Hematopoietic multipotent progenitor cell treated with erythropoietin and hydrocortisone succinate and interleukin-3 and kit ligand, for 15 days (in vitro differentiated cells): ENCODE measurements around the gene CLDN6.

Source experiments
- DNase-seq: peaks from one replicate; pipeline ENCODE4 v3.0.0-alpha.2; 2015; ENCODE audit warnings: low spot score

CLDN6 gene

GRCh38 chr16:3013491-3013951, 4.5 kb downstream of the CLDN6 start:
- no peak for DNase-seq

DNA sequence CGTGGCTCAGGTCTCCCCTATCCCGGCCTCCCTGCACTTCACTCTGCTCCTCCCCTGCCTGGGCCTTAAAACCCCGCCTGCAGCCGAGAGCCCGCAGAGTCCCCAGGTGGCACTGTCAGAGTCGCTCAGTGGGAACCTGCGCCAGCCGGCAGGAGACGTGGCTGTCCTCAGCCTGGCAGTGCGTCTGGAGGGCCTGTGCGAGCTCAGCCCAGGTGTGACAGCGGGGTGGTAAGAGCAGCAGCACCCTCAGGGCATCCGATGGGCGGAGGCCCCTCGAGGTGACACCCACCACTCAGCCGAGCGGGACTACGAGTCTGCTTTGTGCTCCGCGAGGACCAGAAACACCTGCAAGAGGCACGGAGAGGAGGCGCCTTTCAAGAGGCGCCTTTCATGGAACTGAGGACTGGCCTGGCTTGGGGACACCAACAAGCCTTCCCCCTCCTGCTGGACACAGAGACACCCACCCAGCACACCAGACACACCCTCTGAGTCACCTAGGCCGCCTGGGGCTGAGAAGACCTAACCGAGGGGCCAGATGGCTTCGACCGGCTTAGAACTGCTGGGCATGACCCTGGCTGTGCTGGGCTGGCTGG, 5.1 kb downstream of the CLDN6 start, which contains the start of gene CLDN9:
CLDN9 (plus strand) TSS at position 96 of the 593 bp plus-strand sequence; CDS start at position 536, 440 bp downstream.
- no peak for DNase-seq

GRCh38 chr16:3012246-3012645, 5.7 kb downstream of the CLDN6 start:
- no peak for DNase-seq

- no peak for DNase-seq
Observed at GRCh38 chr16:3010510-3010909, 7.5 kb downstream of the CLDN6 start.

- DNase-seq = no peak
Observed at GRCh38 chr16:3009568-3010390, 8.2 kb downstream of the CLDN6 start.

DNA sequence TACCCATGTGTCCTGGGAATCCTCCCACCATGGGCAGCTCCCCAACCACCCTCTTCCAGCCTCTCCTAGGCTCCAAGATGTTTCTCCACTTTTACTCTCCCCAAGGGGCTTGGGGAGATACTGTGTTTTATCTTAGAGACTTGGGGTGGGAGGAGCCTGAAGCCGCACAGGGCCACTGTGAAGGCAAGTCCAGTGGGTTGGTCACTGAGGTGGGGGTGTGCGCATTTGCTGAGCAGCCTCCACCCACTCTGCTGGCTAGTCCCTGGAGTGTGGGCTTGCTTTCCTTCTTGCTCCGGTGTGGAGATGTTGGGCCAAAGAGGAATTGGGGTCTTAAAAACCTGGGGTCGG, 9.3 kb downstream of the CLDN6 start:
- DNase-seq = no peak

DNA sequence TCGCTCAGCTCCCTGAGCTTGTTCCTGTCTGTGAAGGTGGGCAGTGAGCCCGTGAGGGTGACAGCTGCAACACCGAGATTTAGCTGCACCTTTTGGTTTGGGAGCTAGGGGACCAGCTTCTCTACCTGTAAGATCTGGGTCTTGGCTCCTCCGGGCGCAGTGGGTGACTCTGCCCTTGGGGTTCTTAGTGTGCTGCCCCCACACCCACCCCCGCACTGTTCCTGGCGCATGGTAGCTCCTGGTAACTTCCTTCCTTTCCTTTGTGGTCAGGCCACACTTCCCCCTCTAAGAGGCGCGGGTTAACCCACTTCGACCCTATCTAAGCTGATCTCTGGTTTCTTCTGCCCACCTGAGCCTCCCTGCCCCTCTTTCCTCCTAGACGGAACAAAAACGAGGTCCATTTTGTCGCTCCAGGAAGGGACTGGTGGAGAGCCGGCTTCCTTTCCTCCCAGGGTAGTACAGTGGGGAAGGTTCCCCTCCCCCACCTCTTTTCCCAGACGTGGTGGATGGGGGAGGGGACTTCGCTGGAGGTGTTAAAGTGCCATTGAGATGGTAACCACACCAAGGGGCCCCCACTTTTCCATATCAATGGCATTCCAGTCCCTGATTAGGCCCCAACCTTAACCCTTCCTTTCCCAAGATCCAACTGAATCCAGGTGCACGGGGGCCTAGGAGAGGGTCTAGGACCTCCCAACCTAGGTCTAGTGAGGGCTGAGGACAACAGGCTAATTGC, 9.9 kb downstream of the CLDN6 start:
- no peak for DNase-seq

- no peak for DNase-seq
Observed at GRCh38 chr16:3007059-3007956, 10.7 kb downstream of the CLDN6 start.

DNA sequence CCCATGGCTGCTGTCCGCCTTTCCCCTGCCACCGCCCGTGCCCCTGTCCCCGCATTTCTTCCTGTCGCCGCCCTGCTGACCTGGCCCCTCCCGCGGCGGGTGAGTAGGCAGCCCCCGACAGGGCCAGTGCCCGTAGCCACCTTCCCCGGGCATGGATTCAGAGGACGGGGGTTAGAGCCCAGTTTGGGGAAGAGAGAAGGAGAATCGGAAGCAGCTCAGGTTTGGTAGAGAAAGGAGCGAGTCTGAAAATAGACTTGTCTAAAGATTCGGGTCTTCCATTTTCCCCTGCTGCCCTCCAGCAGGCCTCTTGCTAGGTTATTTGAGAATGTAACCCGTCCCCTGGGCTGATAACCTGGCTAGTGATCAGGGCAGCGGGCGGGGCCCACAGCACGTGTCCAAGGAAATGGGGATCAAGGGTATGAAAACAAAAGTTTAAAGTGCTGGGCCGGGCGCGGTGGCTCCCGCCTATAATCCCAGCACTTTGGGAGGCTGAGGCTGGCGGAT, 13.2 kb downstream of the CLDN6 start:
- peak; percentile 24 for DNase-seq

DNA sequence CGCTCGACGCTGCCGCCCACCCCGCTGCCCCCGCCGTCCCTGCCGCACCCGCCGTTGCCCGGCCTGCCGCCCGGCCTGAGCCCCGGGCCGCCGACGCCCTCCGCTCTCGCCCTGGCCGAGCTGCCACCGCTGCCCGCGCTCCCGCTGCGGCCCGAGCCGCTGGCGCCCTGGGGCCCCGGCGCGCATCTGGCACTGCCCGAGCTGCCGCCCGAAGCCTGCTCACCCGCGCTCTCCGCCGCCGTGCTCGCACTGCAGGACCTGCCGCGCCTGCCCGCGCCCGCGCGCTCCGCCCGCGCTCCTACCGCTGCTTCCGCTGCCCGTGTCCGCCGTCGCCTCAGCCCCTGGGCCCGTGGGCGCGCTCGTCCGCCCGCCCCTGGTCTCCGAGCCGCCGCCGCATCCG, 13.7 kb downstream of the CLDN6 start:
- peak; percentile 23 for DNase-seq

DNA sequence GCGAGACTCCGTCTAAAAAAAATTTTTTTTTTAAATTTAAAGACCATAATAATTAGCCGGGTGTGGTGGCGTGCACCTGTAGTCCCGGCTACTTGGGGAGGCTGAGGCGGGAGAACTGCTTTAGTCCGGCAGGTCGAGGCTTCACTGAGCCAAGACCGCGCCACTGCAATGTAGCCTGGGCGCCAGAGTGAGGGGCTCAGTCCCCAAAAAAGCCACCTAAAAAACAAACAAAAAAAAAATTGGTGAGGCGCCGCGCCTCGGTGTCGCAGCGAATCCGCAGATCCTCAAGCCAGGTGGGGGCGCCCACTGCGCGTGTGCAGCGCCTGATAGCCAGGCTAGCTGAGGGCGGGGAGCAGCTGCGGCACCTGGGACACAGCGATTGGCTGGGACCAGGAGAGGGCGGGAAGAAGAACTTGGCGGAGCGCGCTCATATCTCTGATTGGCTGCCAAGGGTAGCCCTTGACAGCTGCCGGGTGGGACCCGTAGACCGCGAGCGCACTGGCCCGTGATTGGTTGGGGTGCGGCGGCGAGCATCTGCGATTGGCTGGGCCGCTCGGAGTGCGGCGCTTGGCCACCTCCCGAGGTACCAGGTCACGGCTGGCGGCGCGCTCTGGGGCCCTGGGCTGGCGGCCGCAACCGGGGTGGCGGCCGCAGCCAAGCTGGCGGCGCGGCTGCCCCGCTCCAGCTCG, 14.3 kb downstream of the CLDN6 start:
- DNase-seq = peak; percentile 100

GRCh38 chr16:3001316-3001715, 16.7 kb downstream of the CLDN6 start:
- DNase-seq = no peak

GRCh38 chr16:3000540-3000939, 17.4 kb downstream of the CLDN6 start:
- DNase-seq = no peak

GRCh38 chr16:2999929-3000328, 18.1 kb downstream of the CLDN6 start:
- DNase-seq = no peak

DNA sequence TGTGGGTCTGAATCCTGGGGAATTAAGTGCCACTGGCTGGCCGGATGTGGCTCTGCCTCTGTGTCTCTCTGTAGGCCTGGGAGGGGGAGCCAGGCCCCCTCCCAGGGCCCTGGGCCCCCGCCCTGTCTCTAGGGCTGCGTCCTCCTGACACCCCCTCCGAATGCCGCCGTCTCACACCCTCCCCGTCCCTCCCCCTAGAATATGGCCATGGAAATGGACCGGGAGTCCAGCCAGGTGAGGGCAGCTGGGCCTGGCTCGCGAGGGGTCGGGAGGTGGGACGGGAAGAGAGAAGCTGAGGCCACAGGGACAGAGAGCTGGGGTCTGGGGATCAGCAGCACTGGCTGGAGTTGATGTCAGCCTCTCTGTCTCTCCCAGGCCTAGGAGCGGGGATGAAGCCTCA, 21.7 kb downstream of the CLDN6 start:
- no peak for DNase-seq

DNA sequence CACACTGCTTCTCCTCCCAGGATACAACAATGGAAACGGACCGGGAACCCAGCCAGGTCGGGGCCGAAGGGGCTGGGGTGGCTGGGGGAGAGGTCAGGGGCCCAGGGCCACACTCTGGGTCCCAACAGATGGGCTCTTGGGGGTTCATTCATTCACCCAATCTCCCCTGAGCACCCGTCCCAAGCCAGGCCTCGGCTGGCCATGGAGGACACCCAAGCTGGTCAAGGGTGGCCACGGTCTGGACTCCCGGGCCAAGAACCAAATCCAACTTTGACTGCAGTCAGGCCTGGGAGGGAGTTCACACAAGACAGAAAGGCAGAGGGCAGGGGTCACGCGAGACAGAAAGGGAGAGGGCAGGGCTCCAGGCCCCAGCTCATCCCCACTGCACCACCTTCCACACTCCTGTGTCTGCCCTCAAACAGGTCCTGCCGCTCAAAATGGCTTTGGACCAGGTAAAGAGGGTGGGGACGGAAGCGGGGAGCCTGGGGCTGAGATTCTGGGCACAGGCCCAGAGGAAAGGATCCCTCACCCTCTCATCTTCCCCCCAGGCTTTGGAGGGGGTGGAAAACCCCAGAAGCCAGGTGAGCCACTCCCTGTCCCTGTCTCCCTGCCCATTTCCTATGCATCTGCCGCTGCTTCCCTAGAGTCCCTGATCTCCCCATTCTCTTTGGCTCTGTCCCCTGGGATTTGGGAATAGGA, 25.5 kb downstream of the CLDN6 start:
- no peak for DNase-seq

DNA sequence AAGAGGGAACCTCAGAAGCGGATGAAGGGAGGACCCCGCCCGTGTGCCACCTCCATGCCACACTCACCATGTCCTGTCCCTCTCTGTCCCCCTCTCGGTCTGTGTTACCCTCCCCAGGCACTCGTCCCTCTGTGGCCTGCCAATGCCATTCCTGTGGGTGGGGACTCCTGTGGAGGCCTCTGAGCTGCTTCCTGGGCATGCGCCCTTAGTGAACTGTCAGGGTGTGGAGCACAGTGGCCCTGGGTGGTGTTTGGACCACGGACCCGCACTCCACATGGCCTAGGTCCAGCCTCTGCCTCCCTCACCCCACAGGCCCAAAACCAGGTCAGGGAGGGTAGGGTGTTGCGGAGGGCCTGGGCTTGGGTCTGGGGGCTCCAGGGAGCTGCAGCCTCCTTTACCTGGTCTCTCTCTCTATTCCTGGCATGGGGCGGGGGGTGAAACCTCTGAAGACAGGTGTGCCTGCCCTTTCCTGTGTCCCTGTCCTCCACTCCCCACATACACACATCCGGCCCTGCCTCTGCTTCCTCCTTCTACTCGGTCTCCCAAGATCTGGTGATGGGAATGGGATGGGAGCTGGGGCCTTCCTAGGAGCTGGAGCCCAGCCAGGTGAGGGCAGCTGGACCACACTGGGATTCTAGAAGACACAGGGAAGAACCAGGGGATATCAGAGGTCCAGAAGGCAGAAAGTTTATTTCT, 26.3 kb downstream of the CLDN6 start:
- no peak for DNase-seq

DNA sequence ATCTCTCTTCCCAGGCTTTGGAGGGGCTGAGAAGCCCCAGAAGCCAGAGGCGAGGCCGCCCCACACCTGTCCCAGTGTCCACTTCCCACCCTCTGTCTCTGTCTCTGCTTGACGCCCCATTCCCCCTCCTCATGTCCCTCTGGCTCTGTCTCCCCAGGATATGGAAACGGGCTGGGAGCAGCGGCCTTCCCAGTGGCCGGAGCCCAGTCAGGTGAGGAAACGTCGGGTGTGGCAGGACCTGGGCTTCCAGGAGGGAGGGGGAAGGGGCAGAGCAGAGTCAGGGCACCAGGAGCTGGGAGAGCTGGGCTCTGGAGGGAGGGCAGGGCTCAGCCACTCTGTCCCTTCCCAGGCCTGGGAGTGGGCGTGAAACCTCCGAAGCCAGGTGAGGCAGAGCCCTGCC, 27.1 kb downstream of the CLDN6 start:
- no peak for DNase-seq

DNA sequence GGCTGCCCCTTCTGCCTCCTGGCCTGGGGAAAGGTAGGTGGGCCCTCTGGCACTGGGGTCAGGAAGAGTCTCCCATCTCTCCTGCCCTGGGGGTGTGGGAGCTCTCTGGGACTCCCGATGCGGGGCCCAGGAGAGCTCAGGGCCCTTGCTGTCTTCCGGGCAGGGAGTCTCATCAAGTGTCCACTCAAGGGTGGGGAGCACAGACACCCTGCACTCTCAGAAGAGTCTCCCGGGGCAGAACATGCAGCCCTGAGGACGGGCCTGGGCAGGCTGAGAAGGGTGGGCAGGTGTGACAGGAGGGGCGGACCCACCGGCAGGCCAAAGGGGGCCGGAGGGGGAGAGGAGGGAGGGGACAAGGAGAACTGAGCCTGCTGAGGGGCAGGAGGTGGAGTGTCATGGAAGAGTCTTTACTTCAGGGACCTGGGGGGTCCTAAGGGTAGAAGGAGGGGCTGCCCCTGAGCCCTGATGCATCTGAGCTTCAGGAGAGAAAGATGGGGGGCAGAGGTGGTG, 29.3 kb downstream of the CLDN6 start:
- DNase-seq = no peak

DNA sequence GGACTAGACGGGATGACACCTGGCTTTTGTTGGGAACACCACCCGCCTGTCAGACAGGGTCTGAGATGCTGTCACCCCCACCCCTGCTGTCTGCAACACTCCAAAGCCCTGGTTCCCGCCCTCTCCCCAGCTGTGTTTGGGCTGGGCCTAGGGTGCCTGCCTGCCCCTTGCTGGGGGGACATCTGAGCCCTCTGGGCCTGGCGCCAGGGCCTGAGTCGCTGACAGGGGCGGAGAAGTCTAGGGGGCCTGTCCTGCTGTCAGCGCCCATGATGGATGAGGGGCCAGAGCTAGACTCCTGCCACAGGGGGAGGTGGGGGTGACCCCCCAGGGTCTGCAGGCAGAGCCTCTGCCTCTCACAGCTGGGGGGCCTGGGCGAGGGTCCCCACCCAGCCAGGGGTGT, 30.1 kb downstream of the CLDN6 start:
- no peak for DNase-seq
